Bronchial epithelial cell (primary cell): Measurements from ENCODE around the gene MAPRE3. TPM values are rescaled to one million over a fixed set of nuclear protein-coding genes. Genes with fewer than 3 reads are reported as not detected.

Experiments used
- DNase-seq: peaks from one replicate; pipeline ENCODE4 v3.0.0-alpha.2; 2010; ENCODE audit warnings: low read depth
- FAIRE-seq: peaks from 2 replicates; lab custom pipeline; 2011; peaks lifted over from hg19 to GRCh38; lab: Jason Lieb, UNC
- H3K27me3 ChIP-seq: 2 replicates; pipeline ENCODE4 v1.5.1; 2011; ENCODE audit warnings: low read length; ENCODE audit not compliant: control insufficient read depth, insufficient read depth
- H3K36me3 ChIP-seq: 2 replicates; pipeline ENCODE4 v1.5.1; 2011; ENCODE audit warnings: low read length; ENCODE audit not compliant: control insufficient read depth, insufficient read depth
- H3K4me3 ChIP-seq: 2 replicates; pipeline ENCODE4 v1.5.1; 2011; ENCODE audit warnings: mild to moderate bottlenecking, low read depth, low read length, control low read depth
- total RNA-seq: library from RNA; depleted of rRNA; stranded (reverse); fragments of >200 nt; gene quantifications from 2 replicates; pipeline ENCODE4 v1.2.1, GENCODE V29; 2014
- TF ChIP-seq, protein P1 (sequence below): IDR thresholded peaks from 2 replicates; pipeline ENCODE4 v1.5.1; 2011; ENCODE audit warnings: mild to moderate bottlenecking, moderate library complexity, low read length, control low read depth, inconsistent platforms; ENCODE audit not compliant: insufficient read depth, severe bottlenecking

Gene MAPRE3
- total RNA-seq, 1 donor from 2014 or later: 1.6 TPM

DNA sequence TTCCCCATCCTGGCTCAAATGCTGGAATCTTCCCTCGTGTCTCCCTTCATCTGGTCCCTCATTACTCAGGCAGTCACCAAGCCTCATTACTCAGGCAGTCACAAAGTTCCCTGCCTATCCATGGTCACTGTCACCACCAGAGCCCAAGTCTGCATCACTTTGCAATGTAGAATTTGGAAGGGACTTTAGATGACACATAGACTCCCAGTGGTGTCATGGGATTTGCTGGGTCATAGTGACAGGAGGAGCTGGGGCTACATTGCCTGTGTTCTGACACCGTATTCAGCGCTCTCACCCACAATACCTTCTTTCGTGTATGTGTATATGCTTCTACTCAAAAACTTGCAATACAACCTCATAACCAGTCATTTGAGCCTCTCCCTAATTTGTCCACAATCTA lies 105.9 kb downstream of the MAPRE3 start:
- Histone ChIP-seq H3K36me3 (no peaks in the 10 kb centered on the region), H3K4me3 (no peak overlapping the region), H3K27me3 (no peaks in the 10 kb centered on the region)
- DNase-seq (no peak), FAIRE-seq (peak; percentile 62)
- TF ChIP-seq, protein P1, sequence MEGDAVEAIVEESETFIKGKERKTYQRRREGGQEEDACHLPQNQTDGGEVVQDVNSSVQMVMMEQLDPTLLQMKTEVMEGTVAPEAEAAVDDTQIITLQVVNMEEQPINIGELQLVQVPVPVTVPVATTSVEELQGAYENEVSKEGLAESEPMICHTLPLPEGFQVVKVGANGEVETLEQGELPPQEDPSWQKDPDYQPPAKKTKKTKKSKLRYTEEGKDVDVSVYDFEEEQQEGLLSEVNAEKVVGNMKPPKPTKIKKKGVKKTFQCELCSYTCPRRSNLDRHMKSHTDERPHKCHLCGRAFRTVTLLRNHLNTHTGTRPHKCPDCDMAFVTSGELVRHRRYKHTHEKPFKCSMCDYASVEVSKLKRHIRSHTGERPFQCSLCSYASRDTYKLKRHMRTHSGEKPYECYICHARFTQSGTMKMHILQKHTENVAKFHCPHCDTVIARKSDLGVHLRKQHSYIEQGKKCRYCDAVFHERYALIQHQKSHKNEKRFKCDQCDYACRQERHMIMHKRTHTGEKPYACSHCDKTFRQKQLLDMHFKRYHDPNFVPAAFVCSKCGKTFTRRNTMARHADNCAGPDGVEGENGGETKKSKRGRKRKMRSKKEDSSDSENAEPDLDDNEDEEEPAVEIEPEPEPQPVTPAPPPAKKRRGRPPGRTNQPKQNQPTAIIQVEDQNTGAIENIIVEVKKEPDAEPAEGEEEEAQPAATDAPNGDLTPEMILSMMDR: no peak

Other genes with a start within 250 kb of the MAPRE3 start
- 29.2 and 37.1 TPM in 2 replicates for gene SLC35F6, start 206.4 kb upstream of the MAPRE3 start, total RNA-seq
- gene CENPA, start 184.6 kb upstream of the MAPRE3 start, total RNA-seq: 0.26 TPM in 1 of 2 replicates, not detected in the other
- not detected in 2 replicates for gene DPYSL5, start 122.5 kb upstream of the MAPRE3 start, total RNA-seq
- gene TMEM214, start 62.3 kb downstream of the MAPRE3 start, total RNA-seq: 15.8 and 17.3 TPM in 2 replicates
- 9.2 and 16.5 TPM in 2 replicates for gene AGBL5, start 81.0 kb downstream of the MAPRE3 start, total RNA-seq
- gene OST4, start 101.0 kb downstream of the MAPRE3 start, total RNA-seq: 226 and 277 TPM in 2 replicates
- under 0.01 and 1.6 TPM in 2 replicates for gene EMILIN1, start 108.0 kb downstream of the MAPRE3 start, total RNA-seq
- 0.53 and 0.77 TPM in 2 replicates for gene KHK, start 116.1 kb downstream of the MAPRE3 start, total RNA-seq
- 0.26 and 0.53 TPM in 2 replicates for gene CGREF1, start 148.5 kb downstream of the MAPRE3 start, total RNA-seq
- not detected in 2 replicates for gene ABHD1, start 153.2 kb downstream of the MAPRE3 start, total RNA-seq
- 46.1 and 69.3 TPM in 2 replicates for gene PREB, start 164.0 kb downstream of the MAPRE3 start, total RNA-seq
- gene PRR30, start 168.8 kb downstream of the MAPRE3 start, total RNA-seq: not detected in 2 replicates
- under 0.01 TPM in 1 of 2 replicates, not detected in the other for gene TCF23, start 178.4 kb downstream of the MAPRE3 start, total RNA-seq
- 184 and 257 TPM in 2 replicates for gene ATRAID, start 241.4 kb downstream of the MAPRE3 start, total RNA-seq
- 6.3 and 21.1 TPM in 2 replicates for gene SLC5A6, start 241.6 kb downstream of the MAPRE3 start, total RNA-seq
- 21.6 and 24.3 TPM in 2 replicates for gene CAD, start 246.7 kb downstream of the MAPRE3 start, total RNA-seq